Measurements from ENCODE around the gene SPATA9. TPM values are rescaled to one million over a fixed set of nuclear protein-coding genes. Genes with fewer than 3 reads are reported as not detected.

Gene SPATA9
- polyA plus RNA-seq, 1 experiment: 2.4 TPM

- DNase-seq (ENCODE audit: low read depth, low spot score): no peak
- POLR2A ChIA-PET: no interaction called here
- CTCF ChIA-PET: no interaction called here
Measured at GRCh38 chr5:95720094-95720786, 37.4 kb upstream of the SPATA9 start.

GRCh38 chr5:95718738-95719137 lies 35.9 kb upstream of the SPATA9 start:
- POLR2A ChIA-PET: no interaction called here
- Histone ChIP-seq H3K4me3 (ENCODE audit: low read depth, low read length) (no peak overlapping the region), H3K9me3 (ENCODE audit: control insufficient read depth, insufficient read depth, low read length) (no peaks in the 10 kb centered on the region), H3K27ac (ENCODE audit: low read depth, low read length) (no peak overlapping the region), H3K27me3 (ENCODE audit: control insufficient read depth, insufficient read depth, low read length) (no peaks in the 10 kb centered on the region)
- CTCF ChIA-PET: no interaction called here
- DNase-seq (ENCODE audit: low read depth, low spot score): no peak
- no peak for TF ChIP-seq CTCF (IDR thresholded peaks at IDR 0.05; ENCODE audit: low read depth, low read length)

More at GRCh38 chr5:95720094-95720786, 37.4 kb upstream of the SPATA9 start:
- no peak overlapping the region for H3K27ac ChIP-seq (ENCODE audit: low read depth, low read length)
- H3K27me3 ChIP-seq (ENCODE audit: control insufficient read depth, insufficient read depth, low read length): no peaks in the 10 kb centered on the region
- no peak for TF ChIP-seq CTCF (IDR thresholded peaks at IDR 0.05; ENCODE audit: low read depth, low read length)
- no peak overlapping the region for H3K4me3 ChIP-seq (ENCODE audit: low read depth, low read length)
- H3K9me3 ChIP-seq (ENCODE audit: control insufficient read depth, insufficient read depth, low read length): no peaks in the 10 kb centered on the region

- Histone ChIP-seq H3K27ac (ENCODE audit: low read depth, low read length) (no peak overlapping the region), H3K4me3 (ENCODE audit: low read depth, low read length) (no peak overlapping the region), H3K9me3 (ENCODE audit: control insufficient read depth, insufficient read depth, low read length) (no peaks in the 10 kb centered on the region), H3K27me3 (ENCODE audit: control insufficient read depth, insufficient read depth, low read length) (no peaks in the 10 kb centered on the region)
- ChIA-PET POLR2A (no interaction called here), CTCF (no interaction called here)
- TF ChIP-seq CTCF (IDR thresholded peaks at IDR 0.05; ENCODE audit: low read depth, low read length): no peak
- DNase-seq (ENCODE audit: low read depth, low spot score): no peak
Measured at GRCh38 chr5:95718203-95718602, 35.4 kb upstream of the SPATA9 start.

- Histone ChIP-seq H3K27me3 (ENCODE audit: control insufficient read depth, insufficient read depth, low read length) (no peaks in the 10 kb centered on the region), H3K4me3 (ENCODE audit: low read depth, low read length) (no peak overlapping the region), H3K9me3 (ENCODE audit: control insufficient read depth, insufficient read depth, low read length) (no peaks in the 10 kb centered on the region), H3K27ac (ENCODE audit: low read depth, low read length) (no peak overlapping the region)
- no peak for TF ChIP-seq CTCF (IDR thresholded peaks at IDR 0.05; ENCODE audit: low read depth, low read length)
- CTCF ChIA-PET: no interaction called here
- POLR2A ChIA-PET: no interaction called here
- DNase-seq (ENCODE audit: low read depth, low spot score): no peak
Measured at GRCh38 chr5:95717439-95717838, 34.6 kb upstream of the SPATA9 start.

GRCh38 chr5:95715799-95716461 lies 33.1 kb upstream of the SPATA9 start:
- H3K27ac ChIP-seq (ENCODE audit: low read depth, low read length): no peak overlapping the region
- CTCF ChIA-PET: no interaction called here
- POLR2A ChIA-PET: no interaction called here

More at GRCh38 chr5:95715799-95716461, 33.1 kb upstream of the SPATA9 start:
- no peak for DNase-seq (ENCODE audit: low read depth, low spot score)
- no peak overlapping the region for H3K4me3 ChIP-seq (ENCODE audit: low read depth, low read length)
- no peak for TF ChIP-seq CTCF (IDR thresholded peaks at IDR 0.05; ENCODE audit: low read depth, low read length)
- no peaks in the 10 kb centered on the region for H3K27me3 ChIP-seq (ENCODE audit: control insufficient read depth, insufficient read depth, low read length)
- H3K9me3 ChIP-seq (ENCODE audit: control insufficient read depth, insufficient read depth, low read length): peaks cover 3% of the 10 kb centered on the region; the same call in 1 of the 2 replicates

All from AG04450 (cell line).